T47D (cell line): Measurements from ENCODE around the gene DENND1A.
"Not testable (repeated sequence)": the region's sequence is repeated elsewhere in the genome, so short reads cannot be mapped to it uniquely, and the experiment has no call there.

ENCODE experiments used
- DNase-seq, 2 experiments: peaks; one replicate each; pipeline versions ENCODE4 v3.0.0 to v3.0.0-alpha.2; 2011 to 2012; ENCODE audit warnings: low read depth in 1 of 2, low spot score in 1 of 2
- JUND ChIP-seq: IDR thresholded peaks from 2 replicates; pipeline ENCODE4 v1.6.1; 2012; ENCODE audit warnings: low read depth
- in situ Hi-C: cut with HindIII; loops from 2 replicates; pipeline ENCODE4 v1.10.0; 2016; ENCODE audit warnings: low sequenced_read_pairs, low pct_unique_long_range_greater_than_20kb

Gene DENND1A

DNA sequence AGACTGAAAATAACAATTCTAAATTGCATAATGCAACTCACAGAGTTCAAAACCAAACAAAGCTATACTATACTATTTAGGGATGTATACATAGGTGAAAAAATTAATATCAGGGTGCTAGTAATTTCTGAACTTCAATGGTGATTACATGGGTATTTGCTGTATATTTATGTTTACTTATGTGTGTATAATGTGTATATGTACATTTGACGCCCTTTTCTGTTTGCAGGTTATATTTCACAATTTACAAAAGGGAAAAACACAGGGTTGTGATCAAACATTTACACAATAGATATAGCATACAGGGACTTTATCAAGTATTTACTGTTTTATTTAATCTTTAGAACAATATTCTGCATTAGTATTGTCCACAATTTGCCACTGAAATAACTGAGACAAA, 184.0 kb downstream of the DENND1A start:
- in situ Hi-C loops: no loop called here
- TF ChIP-seq JUND: no peak
- DNase-seq: no peak

DNA sequence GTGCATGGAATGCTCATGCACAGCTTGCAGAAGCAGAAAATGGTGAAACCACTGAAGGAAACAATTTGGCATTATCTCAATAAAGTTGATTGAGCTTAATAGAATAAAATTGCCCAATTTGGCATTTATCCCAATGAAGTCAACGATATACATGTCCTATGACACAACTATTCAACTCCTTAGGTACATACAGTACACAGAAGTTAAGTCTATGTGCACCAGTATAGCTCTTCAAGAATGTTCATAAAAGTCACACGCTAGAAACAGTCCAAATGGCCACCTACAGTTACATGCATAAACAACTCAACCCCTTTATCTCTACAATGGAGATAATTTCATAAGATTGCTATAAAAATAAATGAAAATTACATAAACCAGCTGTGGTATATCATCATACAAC, 184.5 kb downstream of the DENND1A start:
- no peak for TF ChIP-seq JUND
- in situ Hi-C loops: no loop called here
- no peak for DNase-seq

DNA sequence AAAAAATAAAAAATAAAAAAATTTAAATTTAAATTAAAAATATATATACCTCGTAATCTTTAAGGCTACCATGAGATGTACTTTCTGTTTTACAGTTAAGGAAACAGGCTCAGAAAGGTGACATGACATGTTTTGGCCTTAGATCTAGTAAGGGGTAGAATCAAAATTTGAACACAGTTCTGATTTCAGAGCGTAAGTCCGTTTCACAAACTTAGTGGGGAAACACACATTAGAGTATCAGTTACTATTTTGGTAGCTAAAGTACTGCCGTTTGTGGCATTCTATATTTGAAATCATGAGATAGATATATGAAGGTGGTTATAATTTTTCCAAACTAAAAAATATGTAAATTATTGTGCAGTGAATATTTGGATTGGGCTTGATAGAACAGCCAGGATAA, 186.2 kb downstream of the DENND1A start:
- in situ Hi-C loops: no loop called here
- no peak for DNase-seq
- no peak for TF ChIP-seq JUND

DNA sequence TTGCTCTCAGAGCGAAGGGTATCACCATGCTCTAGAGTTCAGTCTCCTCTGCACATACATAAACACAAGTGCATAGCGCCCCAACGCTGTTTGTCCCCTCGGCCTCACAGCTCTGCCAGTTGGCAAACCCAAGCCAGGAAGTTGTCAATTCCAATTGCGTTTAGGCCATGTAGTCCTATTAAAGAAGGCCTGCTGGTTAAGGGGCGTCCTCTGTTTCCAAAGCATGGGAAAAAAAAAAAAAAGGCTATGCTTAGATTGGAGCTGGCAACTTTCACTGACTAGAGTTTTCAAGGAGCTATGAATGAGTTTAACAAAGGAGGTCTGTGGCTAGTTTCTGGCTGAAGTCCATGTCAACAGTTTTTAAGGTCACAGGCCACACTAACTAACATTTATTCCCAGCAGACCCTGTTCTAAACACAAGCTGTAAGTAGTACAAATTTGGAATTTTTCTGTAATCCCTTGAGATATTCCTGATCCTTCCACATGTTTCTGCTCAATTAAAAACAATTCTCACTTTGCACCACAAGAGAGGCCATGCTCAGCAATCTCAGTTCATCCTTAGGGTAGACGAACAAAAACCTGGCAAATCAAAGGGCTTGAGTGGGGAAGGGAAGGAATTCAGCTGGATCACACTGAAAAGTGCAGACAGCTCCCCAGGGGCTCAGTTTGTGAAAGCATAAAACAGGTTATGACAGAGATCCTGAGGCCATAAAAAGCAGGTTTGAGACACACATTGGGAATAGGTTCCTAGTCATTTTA, 187.7 kb downstream of the DENND1A start:
- no peak for DNase-seq
- in situ Hi-C loops: no loop called here

DNA sequence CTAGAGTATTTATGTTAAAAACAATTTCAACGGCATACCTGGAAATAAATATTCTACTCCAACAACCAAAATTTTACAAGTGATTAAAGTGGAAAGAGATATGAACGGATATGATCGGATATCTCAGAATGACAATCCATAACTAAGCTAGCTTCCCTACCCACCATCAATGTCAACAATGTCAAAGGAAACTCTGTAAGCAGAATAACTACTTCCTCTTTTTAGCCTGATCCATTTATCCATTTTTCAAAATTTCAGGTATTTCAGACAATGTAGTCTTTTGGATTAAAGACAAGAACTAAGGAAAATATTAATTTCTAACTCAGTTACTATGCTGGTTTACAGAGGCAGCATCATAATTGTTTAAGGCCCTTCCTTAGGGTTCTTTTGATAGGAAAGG, 188.7 kb downstream of the DENND1A start:
- TF ChIP-seq JUND: no peak
- no peak for DNase-seq
- in situ Hi-C loops: no loop called here

More for the DNA sequence above, 187.7 kb downstream of the DENND1A start:
- no peak for TF ChIP-seq JUND

DNA sequence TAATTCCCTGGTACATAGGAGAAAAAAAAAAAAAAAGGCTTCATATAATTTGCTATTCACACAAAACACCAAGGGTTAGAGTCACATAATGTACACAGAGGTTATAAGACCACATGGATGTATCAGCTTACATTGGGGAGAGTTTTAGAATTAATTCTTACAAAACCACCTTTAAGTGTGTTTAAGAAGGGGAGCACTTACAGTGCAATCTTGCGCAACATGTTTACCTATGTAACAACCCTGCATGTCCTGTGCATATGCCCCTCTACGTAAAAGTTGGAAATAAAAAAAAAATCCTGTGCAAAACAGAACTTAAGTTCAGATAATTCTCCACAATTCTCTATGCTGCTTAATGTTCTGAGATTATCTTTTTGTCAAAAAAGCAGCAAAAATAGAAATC, 190.0 kb downstream of the DENND1A start:
- no peak for TF ChIP-seq JUND
- in situ Hi-C loops: no loop called here
- DNase-seq: no peak

DNA sequence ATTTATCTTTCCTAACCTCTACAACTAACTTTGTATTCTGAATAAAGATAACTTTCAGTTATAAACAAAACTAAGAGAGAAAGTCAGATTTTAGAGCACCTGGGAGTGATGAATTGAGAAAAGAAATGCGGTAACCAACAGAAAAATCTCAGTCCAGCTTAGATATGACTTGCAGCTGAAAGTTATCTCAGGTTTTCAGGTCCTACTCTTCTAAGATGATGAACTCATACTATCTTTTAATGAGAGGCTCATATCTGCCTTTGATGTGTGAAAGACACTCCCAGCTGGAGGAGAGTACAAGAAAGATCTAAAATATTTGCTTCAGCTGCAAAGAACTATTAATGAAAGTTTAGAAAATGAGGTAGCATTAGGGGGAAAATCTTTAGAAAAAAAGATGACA, 190.5 kb downstream of the DENND1A start:
- DNase-seq: no peak
- in situ Hi-C loops: no loop called here
- TF ChIP-seq JUND: no peak

DNA sequence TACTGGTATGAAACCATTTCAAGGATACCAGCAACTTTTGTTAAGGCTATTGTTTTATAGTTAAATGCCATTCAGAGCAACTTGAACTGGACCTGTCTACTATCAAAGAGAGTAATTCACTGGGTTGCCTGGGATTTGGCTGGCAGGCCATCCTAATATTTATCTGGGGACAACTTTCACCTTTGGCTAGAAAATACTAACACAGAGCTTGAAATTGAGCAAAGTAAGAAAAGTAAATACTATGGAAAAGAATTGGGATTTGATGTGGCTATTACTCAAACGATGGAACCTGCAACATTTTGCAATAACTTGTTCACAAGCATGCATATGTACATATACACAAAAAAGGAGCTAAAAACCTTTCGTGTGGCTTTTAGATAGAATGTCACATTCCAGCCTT, 191.3 kb downstream of the DENND1A start:
- in situ Hi-C loops: no loop called here
- no peak for TF ChIP-seq JUND
- DNase-seq: no peak

DNA sequence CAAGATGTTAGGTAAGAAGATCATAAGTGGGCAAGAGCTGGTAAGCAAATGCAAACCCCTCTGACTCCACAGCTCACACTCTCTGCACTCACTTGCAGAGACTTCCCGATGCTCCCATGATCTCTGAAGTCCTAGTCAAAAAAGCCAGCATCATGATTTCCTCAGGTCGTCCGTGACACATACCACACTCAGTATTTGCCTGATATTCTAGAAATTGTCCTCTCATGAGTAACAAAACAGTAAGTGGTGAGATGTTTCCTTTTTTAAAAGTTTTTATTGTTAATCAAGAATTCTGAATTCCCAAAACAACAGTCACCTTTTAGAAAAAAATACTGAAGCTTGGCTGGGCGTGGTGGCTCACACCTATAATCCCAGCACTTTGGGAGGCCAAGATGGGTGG, 194.6 kb downstream of the DENND1A start:
- in situ Hi-C loops: no loop called here

DNA sequence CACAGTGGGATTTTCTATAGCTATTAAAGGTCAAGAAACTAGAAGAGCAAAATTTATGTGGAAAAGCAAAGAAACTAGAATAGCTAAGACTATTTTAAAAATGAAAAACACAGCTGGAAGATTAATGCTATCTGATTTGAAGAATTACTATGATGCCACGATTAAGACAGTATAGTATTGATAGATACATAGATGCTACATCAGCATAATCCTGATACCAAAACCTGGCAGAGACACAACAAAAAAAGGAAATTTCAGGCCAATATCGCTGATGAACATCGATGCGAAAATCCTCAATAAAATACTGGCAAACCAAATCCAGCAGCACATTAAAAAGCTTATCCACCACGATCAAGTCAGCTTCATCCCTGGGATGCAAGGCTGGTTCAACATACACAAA, 201.4 kb downstream of the DENND1A start:
- in situ Hi-C loops, DNase-seq: not testable (repeated sequence)

More for the DNA sequence above, 194.6 kb downstream of the DENND1A start:
- TF ChIP-seq JUND: no peak
- DNase-seq: no peak

DNA sequence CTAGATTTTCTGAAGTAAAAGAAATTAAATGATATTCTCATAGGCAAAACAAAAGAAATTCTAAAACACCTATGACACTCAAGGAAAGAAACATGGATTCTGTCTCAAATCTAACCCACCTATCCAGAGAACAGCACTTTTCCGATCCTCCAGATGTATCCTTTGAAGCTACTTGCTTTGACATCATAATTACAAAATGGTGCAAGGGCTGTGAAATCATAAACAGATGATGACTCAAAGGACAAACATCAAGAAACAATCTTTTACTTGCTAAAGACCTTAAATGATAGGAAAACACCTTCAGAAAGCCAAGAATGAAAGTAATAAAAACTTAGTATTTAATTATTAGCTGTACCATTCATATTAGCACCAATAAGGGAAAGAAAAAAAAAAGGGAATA, 202.6 kb downstream of the DENND1A start:
- TF ChIP-seq JUND: no peak
- in situ Hi-C loops: no loop called here
- no peak for DNase-seq

DNA sequence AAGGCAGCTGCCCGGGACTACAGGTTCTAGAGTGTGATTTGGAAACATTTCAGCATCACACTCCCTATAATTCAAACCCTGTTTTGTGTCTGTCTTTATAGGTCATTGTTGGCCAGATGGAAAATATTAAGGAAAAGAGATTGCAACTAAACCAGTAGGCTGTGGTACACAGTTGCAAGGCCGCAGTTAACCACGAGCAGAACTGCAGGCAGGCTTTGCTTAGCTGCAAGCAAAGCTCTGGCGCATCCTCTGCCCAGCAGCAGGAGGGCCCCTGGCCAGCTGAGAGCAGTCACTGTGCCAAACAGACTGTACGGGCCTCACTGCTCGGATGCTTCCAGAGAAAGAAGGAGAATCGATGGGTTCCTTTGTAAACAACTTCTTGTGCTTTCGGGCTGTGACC, 204.5 kb downstream of the DENND1A start:
- in situ Hi-C loops: no loop called here
- no peak for DNase-seq
- no peak for TF ChIP-seq JUND

DNA sequence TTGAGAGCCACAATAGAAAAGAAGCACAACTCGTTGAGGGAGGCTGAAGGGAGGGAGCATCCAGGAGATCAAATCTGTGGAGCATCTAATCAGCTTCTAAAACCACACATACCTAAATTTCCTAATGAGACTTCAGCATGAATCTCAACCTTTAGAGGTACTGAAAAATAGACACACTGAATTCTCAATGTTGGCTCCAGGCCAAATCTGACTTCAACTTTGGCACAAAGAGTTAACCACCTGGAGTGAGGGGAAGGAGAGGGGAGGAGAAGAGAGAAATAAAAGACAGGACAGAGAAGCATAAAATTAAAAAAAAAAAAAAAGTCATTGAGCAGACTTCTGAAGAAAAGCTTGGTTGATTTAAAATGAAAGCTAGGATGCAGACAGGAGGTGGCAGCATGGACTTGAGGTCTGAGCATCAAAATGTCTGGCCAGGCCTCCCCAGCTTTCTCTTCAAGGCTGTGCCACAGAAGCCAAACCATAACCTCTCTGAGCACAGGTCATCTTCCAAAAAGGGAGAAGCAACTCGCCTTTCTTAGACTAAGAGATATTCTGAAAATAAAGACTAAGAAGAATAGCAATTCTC, 205.6 kb downstream of the DENND1A start:
- peak; percentile 46 to 66 for DNase-seq
- no peak for TF ChIP-seq JUND
- in situ Hi-C loops: no loop called here
